HCEC 1CT (cell line): ENCODE results near the gene TNRC6A.
"Not testable (repeated sequence)": the region's sequence is repeated elsewhere in the genome, so short reads cannot be mapped to it uniquely, and the experiment has no call there.

Experiments
- DNase-seq: peaks from one replicate; pipeline ENCODE4 v3.0.0-alpha.2; 2017

TNRC6A gene

DNA sequence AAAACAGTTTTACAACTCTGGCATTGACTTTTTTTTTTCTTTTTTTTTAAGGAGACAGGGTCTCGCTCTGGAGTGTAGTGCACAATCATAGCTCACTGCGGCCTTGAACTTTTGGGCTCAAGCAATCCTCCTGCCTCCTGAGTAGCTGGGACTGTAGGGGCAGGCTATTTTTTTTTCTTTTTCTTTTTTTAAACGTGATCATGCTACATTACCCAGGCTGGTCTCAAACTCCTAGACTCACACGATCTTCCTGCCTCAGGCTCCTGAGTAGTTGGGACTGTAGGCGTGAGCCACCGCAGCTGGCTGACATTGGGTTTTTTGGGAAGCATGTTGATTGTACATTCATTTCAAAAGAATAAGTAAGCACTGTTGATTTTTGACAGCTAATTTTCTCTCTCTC, 32.1 kb downstream of the TNRC6A start:
- no peak for DNase-seq

GRCh38 chr16:24764916-24765315, 35.5 kb downstream of the TNRC6A start:
- no peak for DNase-seq

- no peak for DNase-seq
Observed at GRCh38 chr16:24766057-24766456, 36.6 kb downstream of the TNRC6A start.

- DNase-seq = no peak
Observed at GRCh38 chr16:24769806-24770205, 40.4 kb downstream of the TNRC6A start.

DNA sequence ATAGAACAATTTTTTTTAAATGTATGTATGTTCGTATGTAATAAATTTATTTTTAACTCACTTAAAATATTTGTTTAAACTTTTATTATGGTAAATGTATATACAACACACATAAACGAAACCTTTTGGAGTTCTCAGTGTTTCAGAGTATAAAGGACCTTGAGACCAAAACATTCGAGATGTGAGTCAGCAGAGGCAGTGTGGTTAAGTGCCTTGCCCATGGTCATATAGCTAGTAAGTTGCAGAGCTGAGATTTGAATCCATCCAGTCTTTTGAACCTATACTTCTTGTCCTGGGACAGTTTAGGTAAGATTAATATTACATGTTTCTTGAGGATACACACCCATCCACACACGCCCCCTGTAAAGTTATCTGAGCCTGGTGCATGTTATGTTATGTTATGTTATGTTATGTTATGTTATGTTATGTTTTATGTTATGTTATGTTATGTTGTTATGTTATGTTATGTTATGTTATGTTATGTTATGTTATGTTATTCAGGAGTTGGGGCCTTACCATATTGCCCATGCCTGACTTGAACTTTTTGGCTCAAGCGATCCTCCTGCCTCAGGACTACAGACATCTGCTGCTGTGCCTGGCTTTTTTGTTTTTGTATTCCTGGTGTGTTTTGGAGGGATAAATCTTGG, 41.8 kb downstream of the TNRC6A start:
- peak; percentile 47 for DNase-seq

- DNase-seq = no peak
Observed at GRCh38 chr16:24771779-24772157, 42.3 kb downstream of the TNRC6A start.

DNA sequence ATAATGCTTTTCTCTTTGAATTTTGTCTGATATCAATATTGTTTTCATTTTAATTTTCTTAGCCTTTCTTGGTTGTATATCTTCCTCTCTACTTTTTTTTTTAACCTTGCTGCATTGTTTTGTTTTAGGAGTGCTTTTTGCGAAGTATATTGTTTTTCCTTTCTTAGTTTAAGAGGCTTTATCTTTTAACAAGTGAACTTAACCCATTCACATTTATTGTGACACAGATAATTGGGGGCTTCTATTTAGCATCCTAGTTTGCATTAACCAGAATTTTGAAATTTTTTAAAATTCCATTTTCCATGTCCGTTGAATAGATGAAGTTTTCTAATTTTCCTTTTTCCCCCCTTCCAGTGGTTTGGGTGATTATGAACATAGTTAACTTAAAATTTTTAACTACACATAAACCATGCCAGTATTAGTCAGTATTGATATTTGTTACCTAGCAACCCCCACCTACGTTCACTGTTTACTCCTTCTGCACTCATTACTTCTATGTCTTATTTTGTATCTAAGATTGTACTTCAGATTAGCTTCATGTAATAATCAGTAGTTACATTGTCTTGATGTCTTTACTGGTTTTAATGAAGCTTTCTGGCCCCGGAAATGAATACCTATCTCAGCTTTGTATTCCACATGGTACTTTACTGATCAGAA, 44.4 kb downstream of the TNRC6A start:
- no peak for DNase-seq

GRCh38 chr16:24774510-24774909, 45.1 kb downstream of the TNRC6A start:
- no peak for DNase-seq

GRCh38 chr16:24775455-24775854, 46.0 kb downstream of the TNRC6A start:
- no peak for DNase-seq

DNA sequence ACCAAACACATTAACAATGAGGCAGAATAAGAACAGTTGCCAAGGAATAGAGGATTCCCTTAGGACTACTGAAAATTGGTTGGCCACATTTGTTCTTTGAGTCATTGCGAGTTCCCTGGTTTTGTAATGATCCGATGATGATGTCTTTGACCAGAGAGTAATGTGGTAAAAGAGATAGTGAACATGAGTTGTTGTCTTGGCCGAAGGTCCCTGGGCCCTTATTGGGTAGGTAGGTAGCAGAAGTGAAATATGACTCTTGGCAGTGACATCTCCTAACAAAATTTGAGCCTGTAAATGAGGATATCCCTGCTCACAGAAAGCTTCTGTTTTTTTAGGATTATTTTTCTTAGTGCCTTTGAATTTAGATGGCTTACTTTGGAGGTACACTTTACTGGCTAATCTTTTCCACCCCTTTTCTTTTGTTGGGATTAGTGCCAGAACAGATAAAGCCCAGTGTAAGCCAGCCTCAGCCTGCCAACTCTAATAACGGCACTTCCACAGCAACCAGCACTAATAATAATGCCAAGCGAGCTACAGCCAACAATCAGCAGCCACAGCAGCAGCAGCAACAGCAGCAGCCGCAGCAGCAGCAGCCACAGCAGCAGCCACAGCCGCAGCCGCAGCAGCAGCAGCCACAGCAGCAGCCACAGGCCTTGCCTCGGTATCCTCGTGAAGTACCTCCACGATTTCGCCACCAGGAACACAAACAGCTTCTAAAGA, 47.2 kb downstream of the TNRC6A start:
- DNase-seq = no peak

DNA sequence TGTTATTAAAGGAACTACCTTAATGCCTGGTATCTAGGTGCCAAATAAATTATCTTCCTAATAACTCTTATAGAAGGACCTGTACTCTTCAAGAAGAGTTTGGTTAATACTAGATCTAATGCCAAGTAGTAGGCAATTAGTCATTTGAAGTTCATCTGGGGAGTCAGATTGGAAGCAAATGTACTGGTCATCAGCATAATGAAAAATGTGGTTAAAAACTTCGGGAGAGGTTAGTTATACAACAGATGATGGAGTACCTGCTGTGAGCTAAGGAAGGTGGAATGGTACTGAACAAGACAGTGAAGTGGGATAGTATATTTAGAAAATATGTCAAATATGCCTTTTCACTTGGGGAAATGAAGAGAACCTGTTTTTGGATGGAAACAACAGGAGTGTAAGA, 49.2 kb downstream of the TNRC6A start:
- DNase-seq = no peak

- no peak for DNase-seq
Observed at GRCh38 chr16:24781256-24781655, 51.8 kb downstream of the TNRC6A start.

GRCh38 chr16:24784121-24784520, 54.7 kb downstream of the TNRC6A start:
- DNase-seq = no peak

GRCh38 chr16:24789881-24790280, 60.4 kb downstream of the TNRC6A start:
- no peak for DNase-seq

GRCh38 chr16:24800586-24800985, 71.1 kb downstream of the TNRC6A start:
- peak; percentile 17 for DNase-seq

DNA sequence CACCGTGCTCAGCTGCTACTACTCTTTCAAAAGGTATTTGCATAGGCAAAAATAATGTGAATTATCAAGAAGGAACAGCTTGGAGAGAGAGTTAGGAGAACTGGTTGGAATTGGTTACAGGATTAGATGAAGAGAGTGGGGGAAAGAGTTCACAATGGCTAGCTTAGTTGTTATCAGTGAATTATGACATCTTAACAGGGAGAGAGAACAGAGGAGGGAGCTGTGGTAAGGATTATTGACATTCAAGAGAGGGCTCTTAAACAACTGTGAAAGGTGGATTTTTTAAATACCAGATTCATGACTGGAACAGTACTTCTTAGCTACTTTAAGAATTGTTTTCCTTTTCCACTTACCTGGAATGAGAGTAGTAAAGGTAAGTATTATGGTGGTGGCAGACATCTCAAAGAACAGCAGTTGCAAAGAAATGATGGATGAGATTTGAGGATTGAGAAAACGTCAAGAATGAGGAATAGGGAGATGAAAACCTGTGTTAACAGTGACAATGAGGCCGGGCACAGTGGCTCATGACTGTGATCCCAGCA, 72.4 kb downstream of the TNRC6A start:
- DNase-seq = no peak

GRCh38 chr16:24805484-24805883, 76.0 kb downstream of the TNRC6A start:
- DNase-seq = no peak

DNA sequence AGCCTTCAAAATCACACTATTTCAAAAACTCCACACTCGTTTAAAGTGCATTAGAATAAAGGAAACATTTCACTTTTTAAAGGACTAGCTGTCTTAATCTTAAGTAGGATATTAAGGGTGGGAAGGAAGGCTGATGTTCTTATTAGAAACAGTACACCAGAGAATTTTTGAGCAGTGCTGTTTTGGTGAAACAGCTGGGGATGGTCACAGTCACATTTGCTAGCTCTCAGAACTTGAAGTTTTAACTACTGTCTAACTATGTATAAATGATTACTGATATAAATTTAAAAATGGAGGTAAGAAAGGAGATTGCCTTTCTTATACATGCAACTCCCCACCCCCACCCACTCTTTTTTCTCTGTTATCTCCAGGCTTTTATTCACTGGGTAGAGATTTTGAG, 77.8 kb downstream of the TNRC6A start:
- DNase-seq = no peak

DNA sequence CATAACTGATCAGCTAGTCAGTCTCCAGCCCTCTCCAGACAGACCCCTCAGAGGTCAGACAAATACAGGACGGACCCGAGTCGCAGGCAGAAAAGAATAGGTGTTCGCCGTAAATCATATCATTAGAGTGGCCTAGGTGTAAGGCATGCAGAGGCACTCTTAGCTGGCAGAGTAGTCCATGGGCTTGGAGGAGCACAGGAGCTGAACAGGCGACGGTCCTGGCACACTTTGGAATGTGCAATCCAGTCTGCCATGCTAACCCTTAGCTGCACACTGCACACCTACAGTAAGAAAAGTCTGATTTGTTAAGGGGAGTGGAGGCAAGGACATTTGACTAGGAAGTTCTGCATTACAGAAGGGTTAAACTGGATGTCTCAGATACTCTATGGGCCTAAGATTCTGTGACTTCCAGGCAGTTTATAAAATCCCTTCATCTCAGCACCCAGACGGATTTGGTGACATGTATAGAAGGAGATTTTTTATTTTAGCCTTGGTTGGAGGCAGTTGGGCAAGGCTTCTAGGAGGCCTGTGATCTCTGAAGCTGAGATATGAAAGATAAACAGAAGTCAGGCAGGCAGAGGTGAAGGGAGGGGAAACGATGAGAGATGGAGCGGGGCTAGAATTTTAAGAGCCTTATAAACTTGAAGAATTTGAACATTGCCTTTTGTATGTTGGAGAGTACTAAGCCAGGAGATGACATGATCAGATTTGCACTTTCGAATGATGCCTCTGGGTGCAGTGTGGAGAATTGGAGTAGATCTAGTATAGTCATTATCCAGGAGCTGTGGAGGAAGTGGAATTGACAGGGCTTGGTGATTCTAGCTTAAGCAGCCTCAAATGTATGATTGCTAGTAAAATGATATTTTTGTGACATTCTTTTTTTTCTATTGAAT, 81.7 kb downstream of the TNRC6A start:
- DNase-seq = no peak

DNA sequence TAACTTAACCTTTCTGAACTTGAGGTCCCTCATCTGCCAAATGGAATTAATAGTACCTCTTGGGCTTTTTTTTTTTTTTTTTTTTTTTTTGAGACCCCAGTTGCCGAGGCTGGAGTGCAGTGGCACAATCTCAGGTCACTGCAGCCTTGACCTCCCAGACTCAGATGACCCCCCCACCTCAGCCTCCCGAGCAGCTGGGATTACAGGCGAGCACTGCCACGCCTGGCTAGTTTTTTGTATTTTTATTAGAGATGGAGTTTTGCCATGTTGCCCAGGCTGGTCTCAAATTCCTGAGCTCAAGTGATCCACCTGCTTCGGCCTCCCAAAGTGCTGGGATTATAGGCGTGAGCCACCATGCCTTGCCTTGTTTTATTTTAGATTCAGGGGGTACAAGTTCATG, 83.4 kb downstream of the TNRC6A start:
- not testable (repeated sequence) for DNase-seq

- no peak for DNase-seq
Observed at GRCh38 chr16:24815021-24815420, 85.6 kb downstream of the TNRC6A start.

- DNase-seq = no peak
Observed at GRCh38 chr16:24816688-24817087, 87.2 kb downstream of the TNRC6A start.

DNA sequence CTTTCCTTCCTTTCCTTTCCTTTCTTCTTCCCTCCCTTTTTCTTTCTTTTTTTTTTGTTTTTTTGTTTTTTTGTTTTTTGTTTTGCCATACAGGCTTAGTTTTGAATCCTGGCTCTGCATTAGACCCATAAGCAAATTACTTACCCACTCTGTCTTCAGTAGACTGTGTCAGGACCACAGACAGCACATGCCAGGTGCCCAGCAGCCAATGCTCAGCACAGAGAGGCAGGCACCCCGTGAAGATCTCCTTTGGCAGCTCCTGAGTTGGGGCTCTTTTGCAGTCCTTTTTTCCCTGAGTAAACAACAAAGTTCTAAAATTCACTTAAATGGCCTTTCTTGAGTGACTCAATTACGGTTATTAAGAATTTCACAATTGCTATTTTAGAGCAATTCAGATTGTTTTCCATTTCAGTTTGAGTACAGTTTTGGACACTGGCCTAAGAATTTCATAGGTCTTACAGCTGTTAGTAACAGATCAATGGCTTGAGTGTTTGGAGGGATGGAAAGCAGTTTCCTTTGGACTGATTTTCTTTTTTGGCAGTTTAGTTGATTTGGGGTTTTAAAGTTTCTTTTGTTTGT, 90.1 kb downstream of the TNRC6A start:
- no peak for DNase-seq
